DMS53 treated with DMSO at 0.1 percent for 48 hours (cell line): ENCODE data around the gene PCNX3.
"Not testable (repeated sequence)": the region's sequence is repeated elsewhere in the genome, so short reads cannot be mapped to it uniquely, and the experiment has no call there.

Experiments used
- DNase-seq: peaks from one replicate; lab custom pipeline; 2025; ENCODE audit not compliant: unreplicated experiment; lab: John Stamatoyannopoulos, UW

Gene PCNX3

GRCh38 chr11:65680192-65680743 lies 64.7 kb downstream of the PCNX3 start:
- no peak for DNase-seq

GRCh38 chr11:65683480-65683879 lies 67.9 kb downstream of the PCNX3 start:
- DNase-seq: not testable (repeated sequence)

- no peak for DNase-seq
These were observed 70.4 kb downstream of the PCNX3 start for GRCh38 chr11:65685981-65686380.
